Measurements from ENCODE around the gene MADCAM1. TPM values are rescaled to one million over a fixed set of nuclear protein-coding genes. Genes with fewer than 3 reads are reported as not detected.
A peak's percentile ranks its signal among the peaks of the same experiment; 100 is the strongest.

MADCAM1 gene
- total RNA-seq, 2 experiments from 2014 or later: 0.15 TPM; not detected in 1

DNA sequence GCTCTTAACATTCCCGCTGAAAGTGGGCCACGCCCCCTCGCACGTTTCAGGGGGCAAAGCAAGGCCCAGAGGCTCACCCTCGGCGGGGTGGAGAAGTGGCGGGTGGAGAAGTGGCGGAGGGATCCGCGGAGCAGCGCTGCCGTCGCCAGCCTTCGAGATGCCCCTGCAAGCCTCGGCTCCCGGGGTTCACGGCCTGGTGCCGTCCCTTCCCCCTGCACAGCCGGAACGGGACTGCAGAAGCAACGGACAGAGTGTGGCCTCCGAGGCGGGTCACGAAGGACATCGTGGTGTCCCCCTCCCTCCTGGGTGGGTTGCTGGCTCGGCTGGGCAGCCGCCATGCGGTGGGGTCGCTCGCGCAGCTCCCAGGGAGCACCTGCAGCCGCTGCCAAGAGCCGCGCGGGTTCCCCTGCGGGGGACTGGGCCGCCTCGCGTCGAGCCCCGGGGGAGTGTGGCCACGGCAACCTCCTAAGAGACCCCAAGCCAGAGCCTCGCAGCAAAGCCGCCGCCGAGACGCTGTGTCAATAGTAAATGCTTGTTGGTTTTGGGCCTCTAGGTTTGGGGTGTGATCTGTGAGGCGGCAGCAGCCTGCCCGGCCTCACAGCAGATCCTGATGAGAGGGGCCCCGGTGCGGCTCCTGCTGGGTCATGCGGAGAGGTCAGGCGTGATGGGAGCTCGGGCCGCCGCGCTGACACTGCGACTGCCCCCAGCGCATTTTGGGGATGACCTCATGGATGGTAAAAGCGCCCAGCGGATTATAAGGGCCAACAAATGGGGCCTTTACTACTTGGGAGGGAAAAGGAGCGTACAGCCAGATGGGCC, 16.5 kb downstream of the MADCAM1 start:
- DNase-seq: no peak
- ChIA-PET CTCF (interaction anchor here (2.8 kb wide), 1 partner anchor 12 kb away, joined by 20 read pairs; no protein-coding TSS in a partner anchor), POLR2A (no interaction called here)
- H3K27me3 Mint-ChIP-seq: no peaks in the 10 kb centered on the region
- H3K9me3 Mint-ChIP-seq: no peaks in the 10 kb centered on the region
- H3K4me1 Mint-ChIP-seq: peaks cover 54% of the 10 kb centered on the region
- H3K36me3 Mint-ChIP-seq (ENCODE audit: low read depth): peaks cover 17% of the 10 kb centered on the region
- H3K27ac Mint-ChIP-seq: peak overlapping the region; percentile 98
- H3K4me3 Mint-ChIP-seq: no peak overlapping the region

DNA sequence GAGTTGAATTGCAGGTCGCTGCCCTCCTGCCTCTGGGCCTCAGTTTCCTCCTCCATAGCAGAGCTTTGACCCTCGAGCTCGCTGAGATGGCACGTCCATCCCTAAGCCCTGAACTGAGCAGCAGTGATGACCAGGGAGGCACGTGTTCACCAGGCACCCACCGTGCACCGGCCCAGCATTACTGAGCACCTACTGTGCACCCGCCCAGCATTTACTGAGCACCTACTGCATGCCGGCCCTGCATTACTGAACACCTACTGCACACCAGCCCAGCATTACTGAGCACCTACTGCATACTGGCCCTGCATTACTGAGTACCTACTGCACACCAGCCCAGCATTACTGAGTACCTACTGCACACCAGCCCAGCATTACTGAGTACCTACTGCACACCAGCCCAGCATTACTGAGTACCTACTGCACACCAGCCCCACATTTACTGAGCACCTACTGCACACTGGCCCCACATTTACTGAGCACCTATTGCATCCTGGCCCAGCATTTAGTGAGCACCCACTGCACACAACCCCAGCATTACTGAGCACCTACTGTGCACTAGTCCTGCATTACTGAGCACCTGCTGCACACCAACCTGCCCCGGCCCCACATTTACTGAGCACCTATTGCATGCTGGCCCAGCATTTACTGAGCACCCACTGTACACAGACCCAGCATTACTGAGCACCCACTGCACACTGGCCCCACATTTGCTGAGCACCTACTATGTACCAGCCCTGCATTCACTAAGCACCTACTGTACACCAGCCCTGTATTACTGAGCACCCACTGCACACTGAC, 17.3 kb downstream of the MADCAM1 start:
- Mint-ChIP-seq H3K4me1 (peaks cover 45% of the 10 kb centered on the region), H3K27me3 (no peaks in the 10 kb centered on the region), H3K27ac (no peak overlapping the region), H3K4me3 (no peak overlapping the region), H3K36me3 (ENCODE audit: low read depth) (peaks cover 14% of the 10 kb centered on the region), H3K9me3 (no peaks in the 10 kb centered on the region)
- ChIA-PET POLR2A (no interaction called here), CTCF (no interaction called here)
- no peak for DNase-seq

DNA sequence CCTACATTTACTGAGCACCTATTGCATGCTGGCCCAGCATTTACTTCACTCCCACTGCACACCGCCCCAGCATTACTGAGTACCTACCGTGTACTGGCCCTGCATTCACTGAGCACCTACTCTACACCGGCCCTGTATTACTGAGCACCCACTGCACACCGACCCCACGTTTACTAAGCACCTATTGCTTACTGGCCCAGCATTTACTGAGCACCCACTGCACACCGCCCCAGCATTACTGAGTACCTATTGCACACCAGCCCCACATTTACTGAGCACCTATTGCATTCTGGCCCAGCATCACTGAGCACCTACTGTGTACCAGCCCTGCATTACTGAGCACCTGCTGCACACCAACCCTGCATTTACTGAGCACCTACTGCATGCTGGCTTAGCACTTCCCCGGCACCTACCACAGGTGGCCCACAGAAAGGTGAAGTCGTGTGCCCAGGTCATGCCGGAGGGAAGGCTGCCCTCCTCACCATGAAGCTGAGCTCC, 17.9 kb downstream of the MADCAM1 start:
- Mint-ChIP-seq H3K27me3 (no peaks in the 10 kb centered on the region), H3K9me3 (no peaks in the 10 kb centered on the region), H3K36me3 (ENCODE audit: low read depth) (peaks cover 13% of the 10 kb centered on the region), H3K4me1 (peaks cover 40% of the 10 kb centered on the region), H3K4me3 (no peak overlapping the region), H3K27ac (no peak overlapping the region)
- ChIA-PET CTCF (interaction anchor here (2.5 kb wide), 1 partner anchor 8 kb away, joined by 6 read pairs; no protein-coding TSS in a partner anchor), POLR2A (no interaction called here)
- no peak for DNase-seq

DNA sequence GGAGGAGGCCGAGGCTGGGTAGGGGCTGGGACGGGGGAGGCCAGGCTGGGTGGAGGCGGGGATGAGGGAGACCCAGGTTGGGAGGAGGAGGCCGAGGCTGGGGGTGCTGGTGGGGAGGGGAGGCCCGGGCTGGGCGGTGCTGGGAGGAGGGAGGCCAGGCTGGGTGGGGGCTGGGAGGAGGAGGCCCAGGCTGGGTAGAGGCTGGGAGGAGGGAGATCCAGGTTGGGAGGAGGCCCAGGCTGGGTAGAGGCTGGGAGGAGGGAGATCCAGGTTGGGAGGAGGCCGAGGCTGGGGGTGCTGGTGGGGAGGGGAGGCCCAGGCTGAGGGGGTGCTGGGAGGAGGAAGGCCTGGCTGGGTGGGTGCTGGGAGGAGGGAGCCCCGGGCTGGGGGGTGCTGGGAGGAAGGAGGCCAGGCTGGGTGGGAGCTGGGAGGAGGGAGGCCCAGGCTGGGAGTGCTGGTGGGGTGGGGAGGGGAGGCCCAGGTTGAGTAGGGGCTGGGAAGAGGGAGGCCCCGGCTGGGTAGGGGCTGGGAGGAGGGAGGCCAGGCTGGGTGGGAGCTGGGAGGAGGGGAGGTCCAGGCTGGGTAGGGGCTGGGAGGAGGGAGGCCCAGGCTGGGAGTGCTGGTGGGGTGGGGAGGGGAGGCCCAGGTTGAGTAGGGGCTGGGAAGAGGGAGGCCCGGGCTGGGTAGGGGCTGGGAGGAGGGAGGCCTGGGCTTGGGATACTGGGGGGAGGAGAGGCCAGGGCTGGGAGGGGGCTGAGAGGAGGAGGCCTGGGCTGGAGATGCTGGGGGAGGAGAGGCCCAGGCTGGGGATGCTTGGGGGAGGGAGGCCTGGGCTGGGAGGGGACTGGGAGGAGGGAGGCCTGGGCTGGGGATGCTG, 21.7 kb downstream of the MADCAM1 start:
- H3K9me3 Mint-ChIP-seq: no peaks in the 10 kb centered on the region
- CTCF ChIA-PET: no interaction called here
- no peak overlapping the region for H3K4me3 Mint-ChIP-seq
- POLR2A ChIA-PET: interaction anchor here (0.7 kb wide), 1 partner anchor 14 kb away, joined by 3 read pairs; the partner anchor contains the start of gene CDC34
- DNase-seq: no peak
- peaks cover 9% of the 10 kb centered on the region for H3K36me3 Mint-ChIP-seq (ENCODE audit: low read depth)
- H3K4me1 Mint-ChIP-seq: peaks cover 13% of the 10 kb centered on the region
- H3K27me3 Mint-ChIP-seq: no peaks in the 10 kb centered on the region
- H3K27ac Mint-ChIP-seq: no peak overlapping the region

DNA sequence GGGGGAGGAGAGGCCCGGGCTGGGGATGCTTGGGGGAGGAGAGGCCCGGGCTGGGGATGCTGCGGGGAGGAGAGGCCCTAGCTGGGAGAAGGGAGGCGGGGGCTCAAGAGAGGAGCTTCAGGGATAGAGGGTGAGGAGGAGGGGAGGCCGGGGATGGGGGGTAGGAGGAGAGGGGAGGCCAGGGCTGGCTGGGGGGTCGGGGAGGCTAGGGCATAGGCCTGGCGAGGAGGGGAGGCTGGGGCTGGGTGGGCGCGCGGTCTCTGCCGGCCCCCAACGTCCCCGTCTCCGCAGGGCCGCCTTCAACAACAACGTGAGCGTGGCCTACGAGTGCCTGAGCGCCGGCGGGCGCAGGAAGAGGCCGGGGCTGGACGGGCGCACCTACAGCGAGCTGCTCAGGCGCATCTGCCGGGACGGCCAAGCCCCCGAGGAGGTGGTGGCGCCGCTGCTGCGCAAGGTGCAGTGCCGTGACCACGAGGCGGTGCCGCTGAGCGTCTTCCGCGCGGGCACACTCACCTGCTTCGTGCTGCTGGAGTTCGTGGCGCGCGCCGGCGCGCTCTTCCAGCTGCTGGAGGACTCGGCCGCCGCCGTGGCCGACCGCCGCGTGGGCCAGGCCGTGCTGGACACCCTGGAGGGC, 22.4 kb downstream of the MADCAM1 start:
- H3K4me3 Mint-ChIP-seq: no peak overlapping the region

DNA sequence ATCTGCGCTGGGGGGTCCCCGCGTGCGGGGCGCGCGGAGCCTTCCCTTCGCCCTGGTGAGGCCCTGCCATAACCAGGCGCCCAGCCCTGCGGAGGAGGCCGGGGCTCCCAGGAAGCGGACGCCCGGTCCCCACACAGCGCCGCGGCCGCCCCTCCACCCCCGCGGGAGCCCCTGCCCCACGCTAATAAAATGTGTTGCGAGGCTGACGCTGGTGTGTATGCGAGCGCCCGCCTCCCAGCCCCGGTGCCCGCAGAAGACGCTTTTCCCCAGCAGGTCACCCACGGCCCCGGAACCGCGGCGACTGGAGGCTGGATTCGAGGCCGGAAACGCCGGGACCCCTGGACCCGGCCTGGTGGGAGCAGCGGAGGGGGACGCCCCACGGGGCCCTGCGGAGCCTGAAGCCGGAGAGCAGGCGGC, 23.2 kb downstream of the MADCAM1 start:
- ChIA-PET POLR2A (no interaction called here), CTCF (interaction anchor here (3.9 kb wide), 1 partner anchor 9 kb away, joined by 42 read pairs; no protein-coding TSS in a partner anchor)
- Mint-ChIP-seq H3K4me3 (no peak overlapping the region), H3K36me3 (ENCODE audit: low read depth) (peaks cover 4% of the 10 kb centered on the region), H3K27ac (no peak overlapping the region), H3K4me1 (peaks cover 7% of the 10 kb centered on the region), H3K9me3 (no peaks in the 10 kb centered on the region), H3K27me3 (no peaks in the 10 kb centered on the region)
- DNase-seq: no peak

More for the DNA sequence above, 22.4 kb downstream of the MADCAM1 start:
- Mint-ChIP-seq H3K27ac (no peak overlapping the region), H3K36me3 (ENCODE audit: low read depth) (peaks cover 9% of the 10 kb centered on the region), H3K4me1 (peaks cover 13% of the 10 kb centered on the region), H3K27me3 (no peaks in the 10 kb centered on the region), H3K9me3 (no peaks in the 10 kb centered on the region)
- POLR2A ChIA-PET: no interaction called here
- CTCF ChIA-PET: no interaction called here
- peak; percentile 33 for DNase-seq

DNA sequence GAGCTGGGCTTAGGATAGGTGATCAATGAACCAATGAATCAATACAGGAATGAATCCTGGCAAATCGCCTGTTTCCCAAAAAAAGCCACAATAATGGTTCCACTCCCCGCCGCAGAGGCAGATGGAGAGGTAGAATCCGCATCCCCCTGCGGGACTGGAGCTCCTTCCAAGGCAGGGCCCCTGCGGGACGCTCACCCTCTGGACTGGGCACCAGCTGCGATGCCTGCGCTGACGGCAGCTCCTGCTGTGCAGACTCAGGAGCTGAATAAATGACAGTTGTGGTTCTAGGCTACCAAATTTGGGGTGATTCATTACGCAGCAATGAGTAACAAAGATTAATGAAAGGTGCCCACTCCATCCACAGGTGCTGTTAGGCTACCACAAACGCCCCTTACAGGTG, 26.4 kb downstream of the MADCAM1 start:
- H3K4me3 Mint-ChIP-seq: no peak overlapping the region
- H3K27ac Mint-ChIP-seq: peak overlapping the region; percentile 31
- H3K27me3 Mint-ChIP-seq: peaks cover 10% of the 10 kb centered on the region
- POLR2A ChIA-PET: interaction anchor here (0.7 kb wide), 1 partner anchor 157 kb away, joined by 3 read pairs; no protein-coding TSS in a partner anchor
- CTCF ChIA-PET: interaction anchor here (2.0 to 3.9 kb wide), 3 partner anchors 9 to 16 kb away, joined by 4 to 42 read pairs (median 11); partner anchors contain the start of gene CDC34
- peaks cover 3% of the 10 kb centered on the region for H3K4me1 Mint-ChIP-seq
- no peaks in the 10 kb centered on the region for H3K9me3 Mint-ChIP-seq
- DNase-seq: no peak
- H3K36me3 Mint-ChIP-seq (ENCODE audit: low read depth): peaks cover 2% of the 10 kb centered on the region

DNA sequence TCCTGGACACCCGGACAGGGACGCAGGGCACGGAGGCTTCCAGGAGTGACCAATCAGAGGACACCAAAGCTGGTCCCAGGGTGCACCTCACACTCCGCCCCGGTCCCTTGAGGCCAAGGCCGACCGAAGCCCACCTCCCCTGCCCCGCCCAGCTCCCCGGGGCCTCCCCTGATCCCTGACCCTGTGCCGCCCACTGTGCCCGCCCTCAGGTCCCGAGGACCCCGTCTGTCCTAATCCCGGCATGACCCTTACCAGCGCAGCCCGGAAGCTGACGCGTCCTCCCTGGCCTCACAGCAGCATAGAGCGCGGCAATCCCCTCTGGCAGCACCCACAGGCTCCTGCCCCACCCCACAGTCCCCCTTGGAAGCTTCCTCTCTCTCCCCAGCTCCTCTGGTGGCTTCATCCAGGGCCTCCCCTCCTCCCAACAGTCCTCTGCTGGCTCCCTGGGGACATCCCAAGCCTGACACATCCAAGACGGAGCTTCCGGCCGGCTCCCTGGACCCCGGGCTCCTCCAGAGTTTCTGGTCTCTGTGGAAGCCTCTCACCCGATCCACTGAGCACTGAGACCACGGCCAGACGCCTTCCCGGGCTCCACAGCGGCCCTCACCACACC, 27.9 kb downstream of the MADCAM1 start:
- Mint-ChIP-seq H3K27ac (no peak overlapping the region), H3K9me3 (no peaks in the 10 kb centered on the region), H3K27me3 (peaks cover 10% of the 10 kb centered on the region), H3K36me3 (ENCODE audit: low read depth) (peaks cover 2% of the 10 kb centered on the region), H3K4me1 (peaks cover 3% of the 10 kb centered on the region), H3K4me3 (no peak overlapping the region)
- ChIA-PET CTCF (interaction anchor here (1.0 to 3.2 kb wide), 4 partner anchors 13 to 277 kb away, joined by 3 to 20 read pairs (median 5); partner anchors contain the start of gene GZMM), POLR2A (no interaction called here)
- DNase-seq: no peak

DNA sequence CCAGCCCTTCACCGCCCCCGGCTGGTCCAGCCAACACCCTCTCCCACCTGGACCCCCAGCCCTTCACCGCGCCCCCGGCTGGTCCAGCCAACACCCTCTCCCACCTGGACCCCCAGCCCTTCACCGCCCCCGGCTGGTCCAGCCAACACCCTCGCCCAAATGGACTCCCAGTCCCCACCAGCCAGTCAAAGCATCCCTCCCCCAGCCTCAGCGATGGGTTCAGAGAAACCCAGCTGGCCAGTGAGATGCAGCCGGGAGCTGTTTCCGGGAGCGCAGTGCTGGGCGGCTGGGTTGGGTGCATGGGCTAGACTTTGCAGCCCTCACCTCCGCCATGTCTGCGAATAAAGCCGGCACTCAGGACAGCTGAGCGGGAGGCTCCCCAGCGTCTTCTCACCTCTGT, 28.7 kb downstream of the MADCAM1 start:
- ChIA-PET POLR2A (no interaction called here), CTCF (interaction anchor here (1.0 to 3.2 kb wide), 4 partner anchors 14 to 278 kb away, joined by 3 to 20 read pairs (median 5); partner anchors contain the start of gene GZMM)
- no peak overlapping the region for H3K4me3 Mint-ChIP-seq
- no peak overlapping the region for H3K27ac Mint-ChIP-seq
- H3K9me3 Mint-ChIP-seq: no peaks in the 10 kb centered on the region
- peaks cover 10% of the 10 kb centered on the region for H3K27me3 Mint-ChIP-seq
- H3K4me1 Mint-ChIP-seq: peaks cover 3% of the 10 kb centered on the region
- no peak for DNase-seq
- peaks cover under 1% of the 10 kb centered on the region for H3K36me3 Mint-ChIP-seq (ENCODE audit: low read depth)

DNA sequence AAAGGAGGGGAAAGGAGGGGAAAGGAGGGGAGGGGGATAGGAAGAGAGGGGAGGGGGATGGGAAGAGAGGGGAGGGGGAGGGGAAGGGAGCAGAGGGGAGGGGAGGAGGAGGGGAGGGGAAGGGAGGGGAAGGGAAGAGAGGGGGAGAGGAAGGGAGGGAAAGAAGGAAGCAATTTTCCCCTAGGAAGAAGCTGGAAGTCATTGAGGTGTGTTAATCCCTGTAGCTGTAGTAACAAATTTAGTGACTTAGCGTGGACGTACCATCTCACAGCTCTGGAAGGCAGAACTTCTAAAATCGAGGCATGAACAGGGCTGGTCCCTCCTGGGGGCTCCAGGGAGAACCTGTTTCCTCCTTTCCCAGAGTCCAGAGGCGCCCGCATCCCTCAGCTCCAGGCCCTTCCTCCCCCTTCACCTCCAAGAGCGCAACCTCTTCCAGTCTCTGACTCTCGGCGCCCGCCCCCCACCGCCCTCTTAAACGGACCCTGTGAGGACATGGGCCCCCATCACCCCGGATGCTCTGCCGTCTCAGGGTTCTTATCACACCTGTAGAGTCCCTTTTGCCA, 29.7 kb downstream of the MADCAM1 start:
- no peak overlapping the region for H3K4me3 Mint-ChIP-seq

More for the DNA sequence above, 29.7 kb downstream of the MADCAM1 start:
- CTCF ChIA-PET: interaction anchor here (1.9 to 3.2 kb wide), 2 partner anchors 15 to 279 kb away, joined by 5 to 20 read pairs; no protein-coding TSS in a partner anchor
- Mint-ChIP-seq H3K27me3 (peaks cover 10% of the 10 kb centered on the region), H3K9me3 (no peaks in the 10 kb centered on the region), H3K4me1 (peaks cover 7% of the 10 kb centered on the region), H3K27ac (no peak overlapping the region), H3K36me3 (ENCODE audit: low read depth) (no peaks in the 10 kb centered on the region)
- no peak for DNase-seq
- POLR2A ChIA-PET: interaction anchor here (0.6 kb wide), 1 partner anchor 16 kb away, joined by 7 read pairs; no protein-coding TSS in a partner anchor
